Tibial nerve (tissue), 3 donors: ENCODE results near the gene AFAP1.

Source experiments
- CTCF ChIP-seq, 5 experiments: fragments of 200-600 bp in 3 of 5; fragments of 450-650 bp in 2 of 5; sonication (generic) in 3 of 5; IDR thresholded peaks; one replicate each; pipeline ENCODE4 v1.5.1; 2016 to 2019; ENCODE audit warnings: antibody characterized with exemption in 5 of 5, mild to moderate bottlenecking in 3 of 5, moderate library complexity in 2 of 5
- POLR2A ChIP-seq, 2 donors: fragments of 450-650 bp; IDR thresholded peaks; one replicate each; pipeline ENCODE4 v1.6.1; 2017; ENCODE audit warnings: antibody characterized with exemption in 2 of 2, mild to moderate bottlenecking in 2 of 2, moderate library complexity in 2 of 2

- TF ChIP-seq POLR2A (IDR thresholded peaks at IDR 0.05) (no peak), CTCF (IDR thresholded peaks at IDR 0.05) (no peak)
Observed at GRCh38 chr4:7831858-7832730, 107.6 kb downstream of the AFAP1 start.
